ENCODE data around the gene EML4. TPM values are rescaled to one million over a fixed set of nuclear protein-coding genes. Genes with fewer than 3 reads are reported as not detected.
"Not testable (repeated sequence)": the region's sequence is repeated elsewhere in the genome, so short reads cannot be mapped to it uniquely, and the experiment has no call there.

Gene EML4
- total RNA-seq, 1 donor from 2014 or later, result 95.8 TPM

DNA sequence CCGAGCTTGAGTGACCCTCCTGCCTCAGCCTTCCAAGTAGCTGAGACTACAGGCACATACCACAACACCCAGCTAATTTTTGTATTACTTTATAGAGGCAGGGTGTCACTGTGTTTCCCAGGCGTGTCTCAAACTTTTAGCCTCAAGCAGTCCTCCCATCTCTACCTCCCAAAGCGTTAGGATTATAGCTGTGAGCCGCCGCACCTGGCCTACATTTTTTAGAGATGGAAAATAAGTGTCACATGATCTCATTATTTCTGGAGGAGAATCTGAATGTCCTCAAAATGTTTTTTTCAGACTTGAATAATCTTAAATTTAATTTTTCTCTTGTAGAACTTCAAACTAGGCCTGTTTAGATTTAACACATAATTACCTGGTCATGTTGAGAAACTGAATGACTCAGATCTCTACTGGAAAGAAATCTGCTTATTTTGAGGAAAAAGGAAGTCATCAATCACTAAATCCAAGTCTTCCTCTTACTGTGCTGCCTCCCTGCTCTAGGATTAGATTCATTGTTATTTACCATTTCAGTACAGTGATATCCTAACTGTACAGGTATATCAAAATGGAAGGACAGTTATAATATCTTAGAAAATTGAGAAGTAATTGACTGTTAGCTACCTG is 99.5 kb downstream of the EML4 start:
- Mint-ChIP-seq H3K27me3 (no peaks in the 10 kb centered on the region), H3K4me1 (no peaks in the 10 kb centered on the region), H3K36me3 (ENCODE audit: low read depth) (peaks cover 49% of the 10 kb centered on the region), H3K4me3 (no peak overlapping the region), H3K9me3 (no peaks in the 10 kb centered on the region), H3K27ac (no peak overlapping the region)
- ChIA-PET POLR2A (no interaction called here), CTCF (no interaction called here)
- TF ChIP-seq, protein P1, sequence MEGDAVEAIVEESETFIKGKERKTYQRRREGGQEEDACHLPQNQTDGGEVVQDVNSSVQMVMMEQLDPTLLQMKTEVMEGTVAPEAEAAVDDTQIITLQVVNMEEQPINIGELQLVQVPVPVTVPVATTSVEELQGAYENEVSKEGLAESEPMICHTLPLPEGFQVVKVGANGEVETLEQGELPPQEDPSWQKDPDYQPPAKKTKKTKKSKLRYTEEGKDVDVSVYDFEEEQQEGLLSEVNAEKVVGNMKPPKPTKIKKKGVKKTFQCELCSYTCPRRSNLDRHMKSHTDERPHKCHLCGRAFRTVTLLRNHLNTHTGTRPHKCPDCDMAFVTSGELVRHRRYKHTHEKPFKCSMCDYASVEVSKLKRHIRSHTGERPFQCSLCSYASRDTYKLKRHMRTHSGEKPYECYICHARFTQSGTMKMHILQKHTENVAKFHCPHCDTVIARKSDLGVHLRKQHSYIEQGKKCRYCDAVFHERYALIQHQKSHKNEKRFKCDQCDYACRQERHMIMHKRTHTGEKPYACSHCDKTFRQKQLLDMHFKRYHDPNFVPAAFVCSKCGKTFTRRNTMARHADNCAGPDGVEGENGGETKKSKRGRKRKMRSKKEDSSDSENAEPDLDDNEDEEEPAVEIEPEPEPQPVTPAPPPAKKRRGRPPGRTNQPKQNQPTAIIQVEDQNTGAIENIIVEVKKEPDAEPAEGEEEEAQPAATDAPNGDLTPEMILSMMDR (IDR thresholded peaks at IDR 0.05), result no peak
- DNase-seq, result no peak
- no peak for ATAC-seq (ENCODE audit: low read depth)
- intact Hi-C loops (cut with micrococcal nuclease), result no loop called here

GRCh38 chr2:42270757-42271156 is 101.6 kb downstream of the EML4 start:
- TF ChIP-seq, protein P1 (IDR thresholded peaks at IDR 0.05), result no peak
- H3K27ac Mint-ChIP-seq, result no peak overlapping the region
- peaks cover 46% of the 10 kb centered on the region for H3K36me3 Mint-ChIP-seq (ENCODE audit: low read depth)
- H3K4me1 Mint-ChIP-seq, result no peaks in the 10 kb centered on the region
- ATAC-seq (ENCODE audit: low read depth) (no peak), DNase-seq (no peak)
- ChIA-PET CTCF (no interaction called here), POLR2A (no interaction called here)
- no peaks in the 10 kb centered on the region for H3K9me3 Mint-ChIP-seq
- H3K27me3 Mint-ChIP-seq, result no peaks in the 10 kb centered on the region
- no peak overlapping the region for H3K4me3 Mint-ChIP-seq
- intact Hi-C loops (cut with micrococcal nuclease), result no loop called here

DNA sequence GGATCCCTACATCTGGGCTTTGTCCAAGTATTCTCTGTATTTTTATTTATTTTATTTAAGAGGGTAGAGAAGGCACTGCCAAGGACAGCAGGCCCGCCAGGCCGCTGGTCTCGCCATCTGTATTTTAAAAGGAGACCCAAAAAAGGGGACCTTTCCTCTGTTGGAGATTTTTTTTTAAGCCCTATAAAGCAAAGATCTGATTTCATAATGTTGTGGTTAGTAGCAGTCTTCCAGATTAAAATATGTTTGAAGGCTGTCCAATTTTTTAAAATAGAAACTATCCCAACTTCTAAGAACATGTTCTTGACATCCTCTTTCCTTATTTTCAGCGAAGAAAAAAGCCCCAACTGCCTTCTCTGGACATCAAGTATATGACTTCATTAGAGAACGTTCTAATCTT is 102.1 kb downstream of the EML4 start:
- CTCF ChIA-PET; intact Hi-C loops (cut with micrococcal nuclease); H3K27ac Mint-ChIP-seq; ATAC-seq (ENCODE audit: low read depth); H3K4me3 Mint-ChIP-seq; H3K27me3 Mint-ChIP-seq; DNase-seq; H3K9me3 Mint-ChIP-seq; H3K4me1 Mint-ChIP-seq: not testable (repeated sequence)
- POLR2A ChIA-PET, result interaction anchor here (0.6 kb wide), 1 partner anchor 165 kb away, joined by 3 read pairs; no protein-coding TSS in a partner anchor
- H3K36me3 Mint-ChIP-seq (ENCODE audit: low read depth), result peaks cover 47% of the 10 kb centered on the region

- no peaks in the 10 kb centered on the region for H3K9me3 Mint-ChIP-seq
- CTCF ChIA-PET, result no interaction called here
- ATAC-seq (ENCODE audit: low read depth) (no peak), DNase-seq (no peak)
- H3K27ac Mint-ChIP-seq, result peak overlapping the region; percentile 32
- H3K4me1 Mint-ChIP-seq, result no peaks in the 10 kb centered on the region
- H3K27me3 Mint-ChIP-seq, result no peaks in the 10 kb centered on the region
- TF ChIP-seq, protein P1 (IDR thresholded peaks at IDR 0.05), result no peak
- intact Hi-C loops (cut with micrococcal nuclease), result no loop called here
- no peak overlapping the region for H3K4me3 Mint-ChIP-seq
- POLR2A ChIA-PET, result no interaction called here
- H3K36me3 Mint-ChIP-seq (ENCODE audit: low read depth), result peaks cover 51% of the 10 kb centered on the region
These were observed 105.7 kb downstream of the EML4 start for GRCh38 chr2:42274863-42275262.

DNA sequence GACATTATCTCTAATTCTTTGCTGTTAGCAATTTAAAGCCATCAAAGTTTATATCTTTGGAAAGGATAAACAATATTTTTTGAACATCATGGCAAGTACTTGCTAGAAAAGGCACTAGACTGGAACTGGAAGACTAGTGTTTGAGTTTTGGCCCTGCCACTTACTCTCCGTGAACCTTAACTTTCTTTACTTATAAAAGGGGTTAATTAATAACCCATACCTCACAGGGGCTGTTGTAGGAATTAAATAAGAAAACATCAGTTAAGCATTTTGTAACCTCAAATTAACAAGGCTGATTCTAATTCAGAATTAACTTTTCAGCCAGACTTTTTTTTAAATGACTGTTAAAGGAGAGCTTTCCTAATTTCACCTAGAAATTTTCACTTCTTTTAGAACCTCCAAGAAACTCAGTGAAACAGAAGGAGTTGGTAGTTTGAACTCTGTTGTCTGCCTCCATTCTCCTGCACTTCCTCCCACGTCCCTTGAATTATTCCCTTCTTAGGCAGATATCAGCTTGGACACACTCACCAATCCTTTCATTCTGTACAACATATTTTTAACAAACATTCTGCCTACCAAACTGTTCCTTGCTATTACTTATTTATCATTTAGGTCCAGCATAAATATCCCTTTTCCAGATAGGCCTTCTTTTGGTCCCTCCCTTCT is 112.4 kb downstream of the EML4 start:
- TF ChIP-seq, protein P1 (IDR thresholded peaks at IDR 0.05), result no peak
- no peaks in the 10 kb centered on the region for H3K27me3 Mint-ChIP-seq
- ChIA-PET POLR2A (no interaction called here), CTCF (interaction anchor here (0.7 kb wide), 1 partner anchor 370 kb away, joined by 3 read pairs; no protein-coding TSS in a partner anchor)
- intact Hi-C loops (cut with micrococcal nuclease), result loop anchor here (2.0 to 5.0 kb wide), 2 partner anchors 17 to 36 kb away; no protein-coding TSS in a partner anchor
- no peaks in the 10 kb centered on the region for H3K4me1 Mint-ChIP-seq
- H3K36me3 Mint-ChIP-seq (ENCODE audit: low read depth), result peaks cover 73% of the 10 kb centered on the region
- ATAC-seq (ENCODE audit: low read depth) (no peak), DNase-seq (no peak)
- no peaks in the 10 kb centered on the region for H3K9me3 Mint-ChIP-seq
- H3K27ac Mint-ChIP-seq, result peak overlapping the region; percentile 15
- no peak overlapping the region for H3K4me3 Mint-ChIP-seq

All from activated B cell treated with CpG ODN at 0.5 μM for 24 hours (primary cell).